H1 (cell line): ENCODE results near the gene TTC23. TPM values are rescaled to one million over a fixed set of nuclear protein-coding genes. Genes with fewer than 3 reads are reported as not detected.

Experiments
- CTCF ChIP-seq, 3 experiments: IDR thresholded peaks; 1 replicate in 2 of 3; 2 replicates in 1 of 3; pipeline versions ENCODE4 v1.5.1 to v1.6.1; 2011; ENCODE audit warnings: low read length in 3 of 3, mild to moderate bottlenecking in 3 of 3, inconsistent platforms in 2 of 3, low read depth in 1 of 3, moderate library complexity in 1 of 3; ENCODE audit not compliant: insufficient read depth in 1 of 3; ENCODE audit errors: control extremely low read depth in 1 of 3
- NANOG ChIP-seq: IDR thresholded peaks from 2 replicates; pipeline ENCODE4 v1.6.1; 2011; ENCODE audit warnings: low read length, low read depth, mild to moderate bottlenecking, inconsistent platforms; ENCODE audit not compliant: insufficient read depth, poor library complexity, severe bottlenecking
- POLR2AphosphoS5 ChIP-seq: IDR thresholded peaks from 2 replicates; pipeline ENCODE4 v1.6.1; 2011; ENCODE audit warnings: low read depth, low read length
- RNF2 ChIP-seq: fragments of 200-900, 300-1000 bp; sonication (generic); IDR thresholded peaks from 2 replicates; pipeline ENCODE4 v1.7.1; 2016; ENCODE audit warnings: borderline replicate concordance, low read depth, mild to moderate bottlenecking, antibody characterized with exemption, low read length; ENCODE audit not compliant: poor library complexity, severe bottlenecking; ENCODE audit errors: missing control alignments
- polyA plus RNA-seq, 7 experiments: library from polyadenylated mRNA; depleted of rRNA in 3 of 7; stranded (reverse) in 5 of 7; unstranded in 2 of 7; fragments of >200 nt in 5 of 7; fragments of 200-250 nt in 2 of 7; gene quantifications; 1 replicate in 5 of 7; 2 replicates in 1 of 7; 4 replicates in 1 of 7; pipeline versions ENCODE4 v1.2.1 to v1.2.3, GENCODE V29; 2011 to 2013; ENCODE audit warnings: missing spikeins in 2 of 7, mixed read lengths in 2 of 7
- total RNA-seq: library from RNA; stranded (reverse); fragmentation: NEBNext Ultra II Directional; extraction: Animal tissue kit (Norgen Biotek cat#: 25700); gene quantifications from 2 replicates; pipeline ENCODE4 v1.2.1, GENCODE V29; 2021
- TF ChIP-seq, protein P1 (sequence below): fragments of 300-600 bp; sonication (generic); IDR thresholded peaks from 2 replicates; pipeline ENCODE4 v1.7.1; 2012; ENCODE audit warnings: low read length, moderate library complexity, mild to moderate bottlenecking, inconsistent platforms; ENCODE audit not compliant: insufficient replicate concordance

The TTC23 gene
- total and polyA plus RNA-seq, 2 of the 8 experiments (the other 6 are each of a cell fraction or from before 2014, with no cell fraction given), result 4.8 to 23.0 TPM

- TF ChIP-seq CTCF (IDR thresholded peaks at IDR 0.05; ENCODE audit: control extremely low read depth in 1 of 3, insufficient read depth in 1 of 3, low read depth in 1 of 3, low read length in 3 of 3) (no peak), POLR2AphosphoS5 (no peak), NANOG (no peak), RNF2 (no peak)
- TF ChIP-seq, protein P1, sequence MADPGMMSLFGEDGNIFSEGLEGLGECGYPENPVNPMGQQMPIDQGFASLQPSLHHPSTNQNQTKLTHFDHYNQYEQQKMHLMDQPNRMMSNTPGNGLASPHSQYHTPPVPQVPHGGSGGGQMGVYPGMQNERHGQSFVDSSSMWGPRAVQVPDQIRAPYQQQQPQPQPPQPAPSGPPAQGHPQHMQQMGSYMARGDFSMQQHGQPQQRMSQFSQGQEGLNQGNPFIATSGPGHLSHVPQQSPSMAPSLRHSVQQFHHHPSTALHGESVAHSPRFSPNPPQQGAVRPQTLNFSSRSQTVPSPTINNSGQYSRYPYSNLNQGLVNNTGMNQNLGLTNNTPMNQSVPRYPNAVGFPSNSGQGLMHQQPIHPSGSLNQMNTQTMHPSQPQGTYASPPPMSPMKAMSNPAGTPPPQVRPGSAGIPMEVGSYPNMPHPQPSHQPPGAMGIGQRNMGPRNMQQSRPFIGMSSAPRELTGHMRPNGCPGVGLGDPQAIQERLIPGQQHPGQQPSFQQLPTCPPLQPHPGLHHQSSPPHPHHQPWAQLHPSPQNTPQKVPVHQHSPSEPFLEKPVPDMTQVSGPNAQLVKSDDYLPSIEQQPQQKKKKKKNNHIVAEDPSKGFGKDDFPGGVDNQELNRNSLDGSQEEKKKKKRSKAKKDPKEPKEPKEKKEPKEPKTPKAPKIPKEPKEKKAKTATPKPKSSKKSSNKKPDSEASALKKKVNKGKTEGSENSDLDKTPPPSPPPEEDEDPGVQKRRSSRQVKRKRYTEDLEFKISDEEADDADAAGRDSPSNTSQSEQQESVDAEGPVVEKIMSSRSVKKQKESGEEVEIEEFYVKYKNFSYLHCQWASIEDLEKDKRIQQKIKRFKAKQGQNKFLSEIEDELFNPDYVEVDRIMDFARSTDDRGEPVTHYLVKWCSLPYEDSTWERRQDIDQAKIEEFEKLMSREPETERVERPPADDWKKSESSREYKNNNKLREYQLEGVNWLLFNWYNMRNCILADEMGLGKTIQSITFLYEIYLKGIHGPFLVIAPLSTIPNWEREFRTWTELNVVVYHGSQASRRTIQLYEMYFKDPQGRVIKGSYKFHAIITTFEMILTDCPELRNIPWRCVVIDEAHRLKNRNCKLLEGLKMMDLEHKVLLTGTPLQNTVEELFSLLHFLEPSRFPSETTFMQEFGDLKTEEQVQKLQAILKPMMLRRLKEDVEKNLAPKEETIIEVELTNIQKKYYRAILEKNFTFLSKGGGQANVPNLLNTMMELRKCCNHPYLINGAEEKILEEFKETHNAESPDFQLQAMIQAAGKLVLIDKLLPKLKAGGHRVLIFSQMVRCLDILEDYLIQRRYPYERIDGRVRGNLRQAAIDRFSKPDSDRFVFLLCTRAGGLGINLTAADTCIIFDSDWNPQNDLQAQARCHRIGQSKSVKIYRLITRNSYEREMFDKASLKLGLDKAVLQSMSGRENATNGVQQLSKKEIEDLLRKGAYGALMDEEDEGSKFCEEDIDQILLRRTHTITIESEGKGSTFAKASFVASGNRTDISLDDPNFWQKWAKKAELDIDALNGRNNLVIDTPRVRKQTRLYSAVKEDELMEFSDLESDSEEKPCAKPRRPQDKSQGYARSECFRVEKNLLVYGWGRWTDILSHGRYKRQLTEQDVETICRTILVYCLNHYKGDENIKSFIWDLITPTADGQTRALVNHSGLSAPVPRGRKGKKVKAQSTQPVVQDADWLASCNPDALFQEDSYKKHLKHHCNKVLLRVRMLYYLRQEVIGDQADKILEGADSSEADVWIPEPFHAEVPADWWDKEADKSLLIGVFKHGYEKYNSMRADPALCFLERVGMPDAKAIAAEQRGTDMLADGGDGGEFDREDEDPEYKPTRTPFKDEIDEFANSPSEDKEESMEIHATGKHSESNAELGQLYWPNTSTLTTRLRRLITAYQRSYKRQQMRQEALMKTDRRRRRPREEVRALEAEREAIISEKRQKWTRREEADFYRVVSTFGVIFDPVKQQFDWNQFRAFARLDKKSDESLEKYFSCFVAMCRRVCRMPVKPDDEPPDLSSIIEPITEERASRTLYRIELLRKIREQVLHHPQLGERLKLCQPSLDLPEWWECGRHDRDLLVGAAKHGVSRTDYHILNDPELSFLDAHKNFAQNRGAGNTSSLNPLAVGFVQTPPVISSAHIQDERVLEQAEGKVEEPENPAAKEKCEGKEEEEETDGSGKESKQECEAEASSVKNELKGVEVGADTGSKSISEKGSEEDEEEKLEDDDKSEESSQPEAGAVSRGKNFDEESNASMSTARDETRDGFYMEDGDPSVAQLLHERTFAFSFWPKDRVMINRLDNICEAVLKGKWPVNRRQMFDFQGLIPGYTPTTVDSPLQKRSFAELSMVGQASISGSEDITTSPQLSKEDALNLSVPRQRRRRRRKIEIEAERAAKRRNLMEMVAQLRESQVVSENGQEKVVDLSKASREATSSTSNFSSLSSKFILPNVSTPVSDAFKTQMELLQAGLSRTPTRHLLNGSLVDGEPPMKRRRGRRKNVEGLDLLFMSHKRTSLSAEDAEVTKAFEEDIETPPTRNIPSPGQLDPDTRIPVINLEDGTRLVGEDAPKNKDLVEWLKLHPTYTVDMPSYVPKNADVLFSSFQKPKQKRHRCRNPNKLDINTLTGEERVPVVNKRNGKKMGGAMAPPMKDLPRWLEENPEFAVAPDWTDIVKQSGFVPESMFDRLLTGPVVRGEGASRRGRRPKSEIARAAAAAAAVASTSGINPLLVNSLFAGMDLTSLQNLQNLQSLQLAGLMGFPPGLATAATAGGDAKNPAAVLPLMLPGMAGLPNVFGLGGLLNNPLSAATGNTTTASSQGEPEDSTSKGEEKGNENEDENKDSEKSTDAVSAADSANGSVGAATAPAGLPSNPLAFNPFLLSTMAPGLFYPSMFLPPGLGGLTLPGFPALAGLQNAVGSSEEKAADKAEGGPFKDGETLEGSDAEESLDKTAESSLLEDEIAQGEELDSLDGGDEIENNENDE, result no peak
Observed at GRCh38 chr15:99125061-99125891, 124.1 kb downstream of the TTC23 start (continued).
